RWPE1 (cell line): ENCODE measurements around the gene MAPK8.

Experiments used
- CTCF ChIA-PET: fragments of 350-600 bp; sonication (Branson Sonifier 250); formaldehyde crosslinking; extraction: SDS; loops from one replicate; lab custom pipeline; 2021; lab: Yijun Ruan, JAX
- POLR2A ChIA-PET: fragments of 400-600 bp; formaldehyde crosslinking; extraction: SDS; loops from one replicate; lab custom pipeline; 2020; ENCODE audit warnings: antibody characterized with exemption; ENCODE audit not compliant: low non-redundant PET; lab: Yijun Ruan, JAX
- DNase-seq: peaks from one replicate; pipeline ENCODE4 v3.0.0; 2012; ENCODE audit warnings: low spot score
- H3K27ac ChIP-seq: fragments of 450-650 bp; 2 replicates; pipeline ENCODE4 v1.5.1; 2017
- TF ChIP-seq, protein P1 (sequence below): fragments of 450-650 bp; conservative IDR thresholded peaks from 2 replicates; pipeline ENCODE4 v1.5.1; 2017; ENCODE audit warnings: low read depth, mild to moderate bottlenecking

MAPK8 gene

DNA sequence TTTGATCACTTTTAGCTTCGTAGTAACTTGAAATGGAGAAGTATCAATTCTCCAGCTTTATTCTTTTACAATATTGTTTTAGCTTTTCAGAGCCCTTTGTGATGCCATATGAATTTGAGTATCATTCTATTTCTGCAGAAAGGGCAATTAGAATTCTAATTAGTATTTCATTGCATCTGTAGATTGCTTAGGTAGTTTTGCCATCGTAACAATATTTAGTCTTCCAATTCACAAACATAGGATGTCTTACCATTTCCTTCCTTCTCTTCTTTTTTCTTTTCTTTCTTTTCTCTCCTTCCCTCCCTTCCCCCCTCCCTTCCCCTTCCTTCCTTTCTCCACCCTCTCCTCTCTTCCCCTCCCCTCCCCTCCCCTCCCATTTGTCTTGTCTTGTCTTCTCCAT is 105.0 kb downstream of the MAPK8 start:
- no peak overlapping the region for H3K27ac ChIP-seq
- TF ChIP-seq, protein P1, sequence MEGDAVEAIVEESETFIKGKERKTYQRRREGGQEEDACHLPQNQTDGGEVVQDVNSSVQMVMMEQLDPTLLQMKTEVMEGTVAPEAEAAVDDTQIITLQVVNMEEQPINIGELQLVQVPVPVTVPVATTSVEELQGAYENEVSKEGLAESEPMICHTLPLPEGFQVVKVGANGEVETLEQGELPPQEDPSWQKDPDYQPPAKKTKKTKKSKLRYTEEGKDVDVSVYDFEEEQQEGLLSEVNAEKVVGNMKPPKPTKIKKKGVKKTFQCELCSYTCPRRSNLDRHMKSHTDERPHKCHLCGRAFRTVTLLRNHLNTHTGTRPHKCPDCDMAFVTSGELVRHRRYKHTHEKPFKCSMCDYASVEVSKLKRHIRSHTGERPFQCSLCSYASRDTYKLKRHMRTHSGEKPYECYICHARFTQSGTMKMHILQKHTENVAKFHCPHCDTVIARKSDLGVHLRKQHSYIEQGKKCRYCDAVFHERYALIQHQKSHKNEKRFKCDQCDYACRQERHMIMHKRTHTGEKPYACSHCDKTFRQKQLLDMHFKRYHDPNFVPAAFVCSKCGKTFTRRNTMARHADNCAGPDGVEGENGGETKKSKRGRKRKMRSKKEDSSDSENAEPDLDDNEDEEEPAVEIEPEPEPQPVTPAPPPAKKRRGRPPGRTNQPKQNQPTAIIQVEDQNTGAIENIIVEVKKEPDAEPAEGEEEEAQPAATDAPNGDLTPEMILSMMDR = no peak
- CTCF ChIA-PET = interaction anchor here (0.5 kb wide), 1 partner anchor 97 kb away, joined by 4 read pairs; no protein-coding TSS in a partner anchor
- POLR2A ChIA-PET = no interaction called here
- no peak for DNase-seq

DNA sequence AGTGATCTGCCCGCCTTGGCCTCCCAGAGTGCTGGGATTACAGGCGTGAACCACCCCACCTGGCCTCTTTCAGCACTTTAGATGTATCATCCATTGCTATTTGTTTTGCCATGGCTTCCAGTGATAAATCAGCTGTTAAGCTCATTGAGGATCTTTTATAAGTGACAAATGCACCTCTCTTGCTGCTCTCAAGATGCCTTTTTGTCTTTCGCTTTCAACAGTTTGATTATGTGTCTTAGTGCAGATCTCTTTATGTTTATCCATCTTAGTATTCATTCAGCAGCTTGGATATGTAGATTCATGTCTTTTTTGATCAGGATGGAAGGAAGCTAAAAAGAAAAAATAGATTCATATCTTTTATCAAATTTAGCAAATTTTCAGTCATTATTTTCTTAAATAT is 105.6 kb downstream of the MAPK8 start:
- TF ChIP-seq, protein P1 = no peak
- POLR2A ChIA-PET = no interaction called here
- CTCF ChIA-PET = no interaction called here
- no peak for DNase-seq
- H3K27ac ChIP-seq = no peak overlapping the region

DNA sequence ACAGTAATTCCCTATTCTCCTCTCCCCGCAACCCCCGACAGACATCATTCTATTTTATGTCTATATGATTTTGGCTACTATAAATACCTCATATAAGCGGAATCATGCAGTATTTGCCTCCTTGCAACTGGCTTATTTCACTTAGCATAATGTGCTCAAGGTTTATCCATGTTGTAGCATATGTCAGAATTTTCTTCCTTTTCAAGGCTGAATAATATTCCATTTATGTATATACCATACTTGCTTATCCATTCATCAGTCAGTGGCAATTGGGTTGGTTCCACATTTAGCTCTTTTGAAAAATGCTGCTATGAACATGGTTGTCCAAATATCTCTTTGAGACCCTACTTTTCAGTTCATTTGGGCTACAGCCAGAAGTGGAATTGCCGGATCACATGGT is 106.5 kb downstream of the MAPK8 start:
- no peak overlapping the region for H3K27ac ChIP-seq
- ChIA-PET CTCF (no interaction called here), POLR2A (no interaction called here)
- DNase-seq = no peak
- TF ChIP-seq, protein P1 = no peak

DNA sequence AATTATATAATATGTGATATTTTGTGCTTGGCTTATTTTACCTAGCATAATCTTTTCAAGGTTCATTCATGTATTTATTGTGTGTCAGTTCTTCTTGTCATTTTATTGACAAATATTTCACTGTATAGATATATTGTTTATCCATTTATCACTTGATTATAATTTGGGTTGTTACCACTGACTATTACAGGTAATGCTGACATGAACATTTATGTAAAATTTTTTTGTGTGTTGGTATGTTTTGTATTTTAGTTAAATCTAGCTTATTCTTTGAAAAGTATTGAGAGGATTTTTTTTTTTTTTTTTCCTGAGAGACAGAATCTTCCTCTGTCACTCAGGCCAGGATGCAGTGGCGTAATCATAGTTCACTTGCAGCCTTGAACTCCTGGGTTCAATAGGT is 107.7 kb downstream of the MAPK8 start:
- DNase-seq = no peak
- TF ChIP-seq, protein P1 = no peak
- ChIA-PET CTCF (interaction anchor here (0.6 kb wide), 1 partner anchor 72 kb away, joined by 3 read pairs; no protein-coding TSS in a partner anchor), POLR2A (no interaction called here)
- no peak overlapping the region for H3K27ac ChIP-seq

DNA sequence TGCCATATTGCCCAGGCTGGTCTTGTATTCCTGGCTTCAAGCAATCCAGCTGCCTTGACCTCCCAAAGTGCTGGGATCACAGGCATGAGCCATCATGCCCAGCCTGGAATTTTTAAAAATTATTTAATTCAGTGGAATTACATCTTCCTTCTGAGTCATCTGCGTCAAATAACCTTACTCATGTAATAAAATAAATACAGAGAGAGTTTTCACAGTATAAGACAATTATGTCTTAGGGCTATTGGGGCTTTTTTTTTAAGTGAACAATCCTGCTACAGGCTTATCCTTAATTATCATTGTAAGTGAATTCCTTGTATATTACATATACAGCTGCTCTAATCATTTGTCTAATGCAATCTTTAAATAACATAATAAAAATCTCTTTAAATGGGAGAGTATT is 108.3 kb downstream of the MAPK8 start:
- no peak overlapping the region; the same call in 1 of the 2 replicates for H3K27ac ChIP-seq

DNA sequence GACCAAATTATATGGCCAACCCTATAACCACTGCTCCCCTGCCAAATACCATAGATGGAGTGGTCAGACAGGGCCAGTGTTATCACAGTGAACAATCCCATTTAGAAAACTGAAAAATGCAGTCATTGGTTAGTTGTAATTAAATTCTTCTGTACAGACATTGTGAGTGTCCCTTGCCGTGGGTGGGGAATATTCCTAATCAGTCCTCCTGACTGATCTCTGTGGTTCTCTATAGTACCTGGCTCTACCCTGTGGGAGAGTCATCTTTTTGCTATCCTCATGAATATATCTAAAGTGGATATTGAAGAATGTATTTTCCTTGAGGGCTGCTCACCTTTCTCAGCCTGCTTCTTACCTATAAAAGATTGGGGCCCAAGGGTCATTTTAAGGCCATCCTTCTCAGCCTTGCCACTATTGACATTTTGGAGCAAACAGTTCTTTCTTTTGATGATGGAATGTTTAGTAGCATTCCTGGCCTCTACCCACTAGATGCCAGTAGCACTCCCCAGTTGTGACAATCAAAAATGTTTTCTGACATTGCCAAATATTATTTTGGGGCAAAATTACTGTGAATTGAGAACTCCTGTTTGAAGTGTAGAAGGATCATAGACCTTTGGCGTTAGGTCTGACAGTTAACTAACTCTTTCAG is 110.2 kb downstream of the MAPK8 start:
- POLR2A ChIA-PET = no interaction called here
- CTCF ChIA-PET = no interaction called here
- no peak for DNase-seq
- H3K27ac ChIP-seq = no peak overlapping the region
- TF ChIP-seq, protein P1 = no peak

More for the DNA sequence above, 108.3 kb downstream of the MAPK8 start:
- ChIA-PET POLR2A (no interaction called here), CTCF (interaction anchor here (0.6 to 0.7 kb wide), 2 partner anchors 30 to 1861 kb away, joined by 3 read pairs; no protein-coding TSS in a partner anchor)
- DNase-seq = peak; percentile 31
- TF ChIP-seq, protein P1 = no peak
